CD14-positive monocyte (primary cell): ENCODE measurements around the gene C5orf22. TPM values are rescaled to one million over a fixed set of nuclear protein-coding genes. Genes with fewer than 3 reads are reported as not detected.

Experiments used
- DNase-seq, 3 donors: peaks; one replicate each; pipeline ENCODE4 v3.0.0-alpha.2; 2011 to 2022
- H2AFZ ChIP-seq: 2 replicates; pipeline ENCODE4 v1.6.0; 2012; ENCODE audit warnings: mild to moderate bottlenecking, low read depth, low read length, inconsistent platforms; ENCODE audit not compliant: insufficient read depth, poor library complexity, severe bottlenecking
- H3K27ac ChIP-seq, 2 donors: 1 replicate in 1 of 2; 2 replicates in 1 of 2; pipeline ENCODE4 v1.5.1; 2012 to 2013; ENCODE audit warnings: low read length in 2 of 2, control low read depth in 1 of 2, inconsistent platforms in 1 of 2, low read depth in 1 of 2, mild to moderate bottlenecking in 1 of 2
- H3K27me3 ChIP-seq, 2 donors: one replicate each; pipeline versions ENCODE4 v1.6.0 to v1.6.1; 2011 to 2013; ENCODE audit warnings: low read length in 2 of 2; ENCODE audit not compliant: control insufficient read depth in 2 of 2, insufficient read depth in 2 of 2
- H3K36me3 ChIP-seq, 2 donors: replicated peaks in 1 of 2; 1 replicate in 1 of 2; 2 replicates in 1 of 2; pipeline versions ENCODE4 v1.5.1 to v1.6.1; 2012 to 2013; ENCODE audit warnings: low read length in 2 of 2, control low read depth in 1 of 2, inconsistent platforms in 1 of 2, mild to moderate bottlenecking in 1 of 2; ENCODE audit not compliant: insufficient read depth in 2 of 2, control insufficient read depth in 1 of 2
- H3K4me1 ChIP-seq, 2 donors: 1 replicate in 1 of 2; 2 replicates in 1 of 2; pipeline versions ENCODE4 v1.5.1 to v1.6.1; 2012 to 2013; ENCODE audit warnings: low read length in 2 of 2, control low read depth in 1 of 2, inconsistent platforms in 1 of 2, mild to moderate bottlenecking in 1 of 2, moderate library complexity in 1 of 2; ENCODE audit not compliant: insufficient read depth in 2 of 2, control insufficient read depth in 1 of 2
- H3K4me2 ChIP-seq: replicated peaks from 2 replicates; pipeline ENCODE3; 2012; ENCODE audit warnings: low read length, moderate library complexity, mild to moderate bottlenecking; ENCODE audit not compliant: poor library complexity, severe bottlenecking; ENCODE audit errors: extremely low read depth
- H3K4me3 ChIP-seq, 3 experiments: fragments of 200-600 bp in 1 of 3; sonication (generic) in 1 of 3; replicated peaks in 1 of 3; 1 replicate in 2 of 3; 2 replicates in 1 of 3; pipeline ENCODE4 v1.5.1; 2011 to 2013; ENCODE audit warnings: low read length in 3 of 3, mild to moderate bottlenecking in 3 of 3, control low read depth in 2 of 3, low read depth in 2 of 3, inconsistent platforms in 1 of 3, moderate library complexity in 1 of 3
- H3K79me2 ChIP-seq: 2 replicates; pipeline ENCODE4 v1.6.0; 2012; ENCODE audit warnings: mild to moderate bottlenecking, control low read depth, inconsistent platforms, low read length, moderate library complexity; ENCODE audit not compliant: insufficient read depth
- H3K9ac ChIP-seq: 2 replicates; pipeline ENCODE4 v1.6.0; 2017; ENCODE audit warnings: low read length, mild to moderate bottlenecking; ENCODE audit not compliant: insufficient read depth, poor library complexity, severe bottlenecking
- H3K9me3 ChIP-seq, 2 donors: replicated peaks in 1 of 2; 1 replicate in 1 of 2; 2 replicates in 1 of 2; pipeline versions ENCODE4 v1.5.1 to v1.6.1; 2012 to 2013; ENCODE audit warnings: low read length in 2 of 2, control low read depth in 1 of 2; ENCODE audit not compliant: control insufficient read depth in 1 of 2, insufficient read depth in 1 of 2
- H4K20me1 ChIP-seq: 2 replicates; pipeline ENCODE4 v1.6.0; 2012; ENCODE audit warnings: mild to moderate bottlenecking, low read length, control low read depth, moderate library complexity; ENCODE audit not compliant: insufficient read depth
- H3K27ac Mint-ChIP-seq, 7 donors: one replicate each; pipeline ENCODE4 v1.8.0; 2020; ENCODE audit warnings: mild to moderate bottlenecking in 7 of 7, mixed read lengths in 7 of 7, moderate library complexity in 6 of 7, inconsistent platforms in 2 of 7
- H3K27me3 Mint-ChIP-seq, 3 donors: one replicate each; pipeline ENCODE4 v1.8.0; 2021 to 2022; ENCODE audit warnings: low read depth in 3 of 3, mild to moderate bottlenecking in 3 of 3, mixed read lengths in 3 of 3, moderate library complexity in 3 of 3, inconsistent platforms in 1 of 3
- H3K36me3 Mint-ChIP-seq, 2 donors: one replicate each; pipeline ENCODE4 v1.8.0; 2020; ENCODE audit warnings: mixed read lengths in 2 of 2, inconsistent platforms in 1 of 2, mild to moderate bottlenecking in 1 of 2
- H3K4me1 Mint-ChIP-seq: one replicate; pipeline ENCODE4 v1.8.0; 2020; ENCODE audit warnings: mild to moderate bottlenecking, mixed read lengths
- H3K4me3 Mint-ChIP-seq, 2 donors: one replicate each; pipeline ENCODE4 v1.8.0; 2020; ENCODE audit warnings: mild to moderate bottlenecking in 2 of 2, mixed read lengths in 2 of 2, moderate library complexity in 1 of 2
- H3K9me3 Mint-ChIP-seq, 7 donors: one replicate each; pipeline ENCODE4 v1.8.0; 2020 to 2022; ENCODE audit warnings: mixed read lengths in 7 of 7, mild to moderate bottlenecking in 6 of 7, moderate library complexity in 6 of 7, inconsistent platforms in 2 of 7
- CTCF ChIP-seq: fragments of 200-600 bp; IDR thresholded peaks from one replicate; pipeline ENCODE4 v1.8.0; 2022; ENCODE audit warnings: antibody characterized with exemption, mild to moderate bottlenecking
- WGBS: methylation state at CpG from one replicate; pipeline ENCODE4 v1.1.5; 2013; ENCODE audit warnings: missing lambda C conversion rate; ENCODE audit not compliant: insufficient coverage; 5-methylcytosine and 5-hydroxymethylcytosine counted together
- intact Hi-C, 2 donors: fragments of 100-400 bp; cut with micrococcal nuclease; formaldehyde crosslinking; loops; one replicate each; pipeline versions ENCODE4 v1.15.0 to v1.15.1; 2023
- polyA plus RNA-seq, 3 donors: library from polyadenylated mRNA; depleted of rRNA in 1 of 3; unstranded in 2 of 3; stranded (reverse) in 1 of 3; fragments of 300-500 nt in 2 of 3; fragments of >200 nt in 1 of 3; fragmentation: Illumina TruSeq in 2 of 3; gene quantifications; 1 replicate in 2 of 3; 2 replicates in 1 of 3; pipeline ENCODE4 v1.2.3, GENCODE V29; 2012 to 2021

The C5orf22 gene
- polyA plus RNA-seq, 3 donors = 5.8 to 20.2 (median 19.9) TPM

- H3K27ac ChIP-seq = no peak overlapping the region
- H3K4me1 Mint-ChIP-seq = no peaks in the 10 kb centered on the region
- H3K9me3 ChIP-seq = no peaks in the 10 kb centered on the region
- peaks cover 67 to 92% of the 10 kb centered on the region in 2 donors for H3K36me3 ChIP-seq
- no peak overlapping the region for H3K9ac ChIP-seq
- H4K20me1 ChIP-seq = no peaks in the 10 kb centered on the region
- intact Hi-C loops = no loop called here
- 100% methylated on average over 1 of the region's 3 CpGs for WGBS
- H3K27me3 Mint-ChIP-seq = peaks cover 0 to 1% (median 0%) of the 10 kb centered on the region in 3 donors
- H3K27ac Mint-ChIP-seq = no peak overlapping the region
- H3K79me2 ChIP-seq = no peaks in the 10 kb centered on the region
- no peak overlapping the region for H3K4me3 Mint-ChIP-seq
- no peaks in the 10 kb centered on the region for H3K4me1 ChIP-seq
- no peak overlapping the region for H2AFZ ChIP-seq
- no peak for TF ChIP-seq CTCF
- DNase-seq = no peak
- peaks cover 0 to 3% (median 0%) of the 10 kb centered on the region in 7 donors for H3K9me3 Mint-ChIP-seq
- no peak overlapping the region for H3K4me3 ChIP-seq
- H3K4me2 ChIP-seq = no peak overlapping the region
- H3K27me3 ChIP-seq = no peaks in the 10 kb centered on the region
- H3K36me3 Mint-ChIP-seq = peaks cover 81 to 88% of the 10 kb centered on the region in 2 donors
These were observed 19.8 kb downstream of the C5orf22 start for GRCh38 chr5:31551878-31552277.

- intact Hi-C loops = no loop called here
These were observed 21.8 kb downstream of the C5orf22 start for GRCh38 chr5:31553863-31554262.

More at GRCh38 chr5:31553863-31554262, 21.8 kb downstream of the C5orf22 start:
- DNase-seq = no peak
- Histone ChIP-seq H3K4me1 (no peaks in the 10 kb centered on the region), H3K36me3 (peaks cover 56 to 77% of the 10 kb centered on the region in 2 donors), H3K9ac (no peak overlapping the region), H2AFZ (no peak overlapping the region), H3K4me2 (no peak overlapping the region), H4K20me1 (no peaks in the 10 kb centered on the region), H3K9me3 (no peaks in the 10 kb centered on the region), H3K27ac (no peak overlapping the region), H3K79me2 (no peaks in the 10 kb centered on the region), H3K4me3 (no peak overlapping the region), H3K27me3 (no peaks in the 10 kb centered on the region)
- H3K4me1 Mint-ChIP-seq = no peaks in the 10 kb centered on the region
- H3K4me3 Mint-ChIP-seq = no peak overlapping the region
- H3K27me3 Mint-ChIP-seq = peaks cover 0 to 1% (median 0%) of the 10 kb centered on the region in 3 donors
- peaks cover 64 to 81% of the 10 kb centered on the region in 2 donors for H3K36me3 Mint-ChIP-seq
- peak overlapping the region in 2 of 7 donors; percentile 47 to 71 for H3K27ac Mint-ChIP-seq
- peaks cover 0 to 3% (median 0%) of the 10 kb centered on the region in 7 donors for H3K9me3 Mint-ChIP-seq
- TF ChIP-seq CTCF = no peak
